Liver (tissue), 9 donors: ENCODE data around the gene RBPJ. TPM values are rescaled to one million over a fixed set of nuclear protein-coding genes. Genes with fewer than 3 reads are reported as not detected.

Source experiments
- DNase-seq: peaks from one replicate; pipeline ENCODE4 v3.0.0-alpha.2; 2017; ENCODE audit warnings: low spot score
- H3K27ac ChIP-seq, 2 donors: one replicate each; pipeline ENCODE4 v1.7.0; 2013; ENCODE audit warnings: inconsistent platforms in 2 of 2, low read length in 2 of 2, control low read depth in 1 of 2, low read depth in 1 of 2, mild to moderate bottlenecking in 1 of 2
- H3K27me3 ChIP-seq, 4 donors: one replicate each; pipeline versions ENCODE4 v1.6.1 to v1.7.0; 2013; ENCODE audit warnings: low read length in 3 of 4, inconsistent platforms in 1 of 4, mild to moderate bottlenecking in 1 of 4, moderate library complexity in 1 of 4; ENCODE audit not compliant: control insufficient read depth in 4 of 4, insufficient read depth in 4 of 4
- H3K36me3 ChIP-seq, 4 donors: one replicate each; pipeline versions ENCODE4 v1.6.1 to v1.7.0; 2013; ENCODE audit warnings: low read length in 3 of 4, mild to moderate bottlenecking in 3 of 4, low read depth in 1 of 4, moderate library complexity in 1 of 4; ENCODE audit not compliant: control insufficient read depth in 4 of 4, insufficient read depth in 3 of 4
- H3K4me1 ChIP-seq, 4 donors: one replicate each; pipeline versions ENCODE4 v1.6.1 to v1.7.0; 2013; ENCODE audit warnings: low read length in 3 of 4, mild to moderate bottlenecking in 3 of 4, moderate library complexity in 1 of 4; ENCODE audit not compliant: control insufficient read depth in 4 of 4, insufficient read depth in 4 of 4
- H3K4me3 ChIP-seq, 3 donors: one replicate each; pipeline versions ENCODE4 v1.6.1 to v1.7.0; 2013; ENCODE audit warnings: low read length in 3 of 3, control low read depth in 1 of 3, low read depth in 1 of 3, mild to moderate bottlenecking in 1 of 3
- H3K9ac ChIP-seq, 2 donors: one replicate each; pipeline ENCODE4 v1.7.0; 2013; ENCODE audit warnings: low read length in 2 of 2, mild to moderate bottlenecking in 2 of 2, moderate library complexity in 2 of 2, control low read depth in 1 of 2, low read depth in 1 of 2
- H3K9me3 ChIP-seq, 4 donors: one replicate each; pipeline versions ENCODE4 v1.6.1 to v1.7.0; 2013; ENCODE audit warnings: low read length in 3 of 4; ENCODE audit not compliant: control insufficient read depth in 4 of 4
- ATF3 ChIP-seq: IDR thresholded peaks from 2 replicates; pipeline ENCODE4 v1.6.1; 2016; ENCODE audit warnings: antibody characterized with exemption
- EGR1 ChIP-seq, 2 donors: IDR thresholded peaks; 2 replicates each; pipeline ENCODE4 v1.6.1; 2016 to 2018; ENCODE audit warnings: antibody characterized with exemption in 2 of 2, low read depth in 2 of 2
- FOXA1 ChIP-seq: IDR thresholded peaks from 2 replicates; pipeline ENCODE4 v1.6.1; 2016; ENCODE audit warnings: antibody characterized with exemption
- FOXA2 ChIP-seq: IDR thresholded peaks from 2 replicates; pipeline ENCODE4 v1.6.1; 2016; ENCODE audit warnings: antibody characterized with exemption
- GABPA ChIP-seq, 2 donors: IDR thresholded peaks in 1 of 2; conservative IDR thresholded peaks in 1 of 2; 2 replicates each; pipeline ENCODE4 v1.6.1; 2016; ENCODE audit warnings: antibody characterized with exemption in 2 of 2, mild to moderate bottlenecking in 1 of 2, moderate library complexity in 1 of 2
- HNF4A ChIP-seq, 2 donors: conservative IDR thresholded peaks; 2 replicates each; pipeline ENCODE4 v1.6.1; 2016; ENCODE audit warnings: antibody characterized with exemption in 2 of 2, mild to moderate bottlenecking in 2 of 2
- HNF4G ChIP-seq: IDR thresholded peaks from 2 replicates; pipeline ENCODE4 v1.6.1; 2016; ENCODE audit warnings: antibody characterized with exemption
- JUND ChIP-seq, 2 donors: IDR thresholded peaks; 2 replicates each; pipeline ENCODE4 v1.6.1; 2016; ENCODE audit warnings: antibody characterized with exemption in 2 of 2
- NR2F2 ChIP-seq: IDR thresholded peaks from 2 replicates; pipeline ENCODE4 v1.6.1; 2016; ENCODE audit warnings: antibody characterized with exemption
- RAD21 ChIP-seq, 2 donors: IDR thresholded peaks; 2 replicates each; pipeline ENCODE4 v1.6.1; 2016; ENCODE audit warnings: antibody characterized with exemption in 2 of 2, mild to moderate bottlenecking in 2 of 2
- RXRA ChIP-seq, 2 donors: IDR thresholded peaks; 2 replicates each; pipeline ENCODE4 v1.6.1; 2017 to 2018; ENCODE audit warnings: antibody characterized with exemption in 2 of 2, mild to moderate bottlenecking in 1 of 2
- SP1 ChIP-seq: IDR thresholded peaks from 2 replicates; pipeline ENCODE4 v1.6.1; 2018; ENCODE audit warnings: antibody characterized with exemption, mild to moderate bottlenecking
- TAF1 ChIP-seq: conservative IDR thresholded peaks from 2 replicates; pipeline ENCODE4 v1.6.1; 2016; ENCODE audit warnings: antibody characterized with exemption, mild to moderate bottlenecking
- YY1 ChIP-seq: IDR thresholded peaks from 2 replicates; pipeline ENCODE4 v1.6.1; 2016; ENCODE audit warnings: antibody characterized with exemption, mild to moderate bottlenecking
- ZBTB33 ChIP-seq: IDR thresholded peaks from 2 replicates; pipeline ENCODE4 v1.6.1; 2016; ENCODE audit warnings: antibody characterized with exemption
- WGBS: extraction: QIAGEN DNeasy Blood & Tissue Kit; methylation state at CpG from one replicate; pipeline ENCODE4 v1.1.7; 2013; 5-methylcytosine and 5-hydroxymethylcytosine counted together
- polyA plus RNA-seq, 2 donors: library from polyadenylated mRNA; stranded (reverse) in 1 of 2; unstranded in 1 of 2; fragments of 200-250 nt in 1 of 2; fragments of >200 nt in 1 of 2; fragmentation: Nextera tagmentation in 1 of 2; extraction: Ambion mirVana in 1 of 2; gene quantifications; one replicate each; pipeline versions ENCODE4 v1.2.1 to v1.2.3, GENCODE V29; 2013 to 2015
- total RNA-seq, 2 donors: library from RNA; depleted of rRNA; stranded (reverse); fragments of >200 nt; gene quantifications; one replicate each; pipeline ENCODE4 v1.2.3, GENCODE V29; 2014
- TF ChIP-seq, protein P1 (sequence below): IDR thresholded peaks from 2 replicates; pipeline ENCODE4 v1.6.1; 2016; ENCODE audit warnings: antibody characterized with exemption
- TF ChIP-seq, protein P2 (sequence below): IDR thresholded peaks from 2 replicates; pipeline ENCODE4 v1.6.1; 2016; ENCODE audit warnings: antibody characterized with exemption, mild to moderate bottlenecking
- TF ChIP-seq, protein P3 (sequence below): fragments of 150-350 bp; IDR thresholded peaks from 2 replicates; pipeline ENCODE4 v1.5.1; 2017; ENCODE audit warnings: improper control_type of control experiment, low read depth, low read length; ENCODE audit not compliant: missing input control
- donor health status: healthy.
- donor health status: healthy.
- donor health status: healthy.
- donor health status: healthy.
- donor health status: healthy.

RBPJ gene
- total and polyA plus RNA-seq, 4 donors = 8.0 to 32.2 (median 22.9) TPM

GRCh38 chr4:26288355-26288909, 32.4 kb upstream of the RBPJ start:
- H3K36me3 ChIP-seq = no peaks in the 10 kb centered on the region
- no peaks in the 10 kb centered on the region for H3K4me1 ChIP-seq
- H3K27ac ChIP-seq = peak overlapping the region in 1 of 2 donors; percentile 56
- TF ChIP-seq JUND (IDR thresholded peaks at IDR 0.05) = peak in 1 of 2 donors; percentile 24
- TF ChIP-seq, protein P1, sequence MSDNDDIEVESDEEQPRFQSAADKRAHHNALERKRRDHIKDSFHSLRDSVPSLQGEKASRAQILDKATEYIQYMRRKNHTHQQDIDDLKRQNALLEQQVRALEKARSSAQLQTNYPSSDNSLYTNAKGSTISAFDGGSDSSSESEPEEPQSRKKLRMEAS = no peak
- no peak for TF ChIP-seq HNF4A (conservative IDR thresholded peaks at IDR 0.05)
- TF ChIP-seq FOXA2 = no peak
- H3K4me3 ChIP-seq = no peak overlapping the region
- DNase-seq = no peak
- no peaks in the 10 kb centered on the region for H3K9me3 ChIP-seq
- no peaks in the 10 kb centered on the region for H3K27me3 ChIP-seq
- H3K9ac ChIP-seq = no peak overlapping the region
- WGBS = 80% methylated on average over 4 of the region's 4 CpGs

DNA sequence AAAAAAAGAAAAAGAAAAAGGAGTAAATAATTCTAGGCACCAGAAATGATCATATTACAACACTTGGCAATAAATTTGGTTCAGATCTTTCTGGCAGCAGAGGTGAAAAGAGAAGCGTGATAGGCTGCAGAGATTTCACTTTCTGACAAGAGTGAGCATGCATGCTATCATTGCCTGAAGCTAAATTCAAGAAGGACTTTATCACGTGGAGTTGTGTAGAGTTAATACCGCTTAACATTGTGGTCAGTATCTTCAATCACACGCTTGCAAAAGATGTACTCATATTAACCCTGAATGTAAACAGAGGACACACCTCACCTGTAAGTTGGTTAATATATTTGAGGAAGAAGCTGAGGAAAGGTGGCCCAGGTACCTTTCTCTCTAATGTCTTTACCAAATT, 31.4 kb upstream of the RBPJ start:
- no peak overlapping the region for H3K27ac ChIP-seq
- H3K4me3 ChIP-seq = no peak overlapping the region
- H3K36me3 ChIP-seq = no peaks in the 10 kb centered on the region
- no peak overlapping the region for H3K9ac ChIP-seq
- H3K9me3 ChIP-seq = no peaks in the 10 kb centered on the region
- TF ChIP-seq HNF4G (no peak), GABPA (IDR thresholded peaks at IDR 0.05 in 1 of 2, conservative IDR thresholded peaks at IDR 0.05 in 1 of 2) (no peak), ATF3 (no peak), ZBTB33 (no peak), RAD21 (IDR thresholded peaks at IDR 0.05) (no peak), SP1 (no peak), YY1 (no peak), RXRA (IDR thresholded peaks at IDR 0.05) (no peak), FOXA2 (no peak), TAF1 (no peak), EGR1 (IDR thresholded peaks at IDR 0.05; ENCODE audit: low read depth in 2 of 2) (no peak), NR2F2 (no peak), JUND (IDR thresholded peaks at IDR 0.05) (no peak), HNF4A (conservative IDR thresholded peaks at IDR 0.05) (no peak), FOXA1 (no peak)
- TF ChIP-seq, protein P1 = no peak
- TF ChIP-seq, protein P2, sequence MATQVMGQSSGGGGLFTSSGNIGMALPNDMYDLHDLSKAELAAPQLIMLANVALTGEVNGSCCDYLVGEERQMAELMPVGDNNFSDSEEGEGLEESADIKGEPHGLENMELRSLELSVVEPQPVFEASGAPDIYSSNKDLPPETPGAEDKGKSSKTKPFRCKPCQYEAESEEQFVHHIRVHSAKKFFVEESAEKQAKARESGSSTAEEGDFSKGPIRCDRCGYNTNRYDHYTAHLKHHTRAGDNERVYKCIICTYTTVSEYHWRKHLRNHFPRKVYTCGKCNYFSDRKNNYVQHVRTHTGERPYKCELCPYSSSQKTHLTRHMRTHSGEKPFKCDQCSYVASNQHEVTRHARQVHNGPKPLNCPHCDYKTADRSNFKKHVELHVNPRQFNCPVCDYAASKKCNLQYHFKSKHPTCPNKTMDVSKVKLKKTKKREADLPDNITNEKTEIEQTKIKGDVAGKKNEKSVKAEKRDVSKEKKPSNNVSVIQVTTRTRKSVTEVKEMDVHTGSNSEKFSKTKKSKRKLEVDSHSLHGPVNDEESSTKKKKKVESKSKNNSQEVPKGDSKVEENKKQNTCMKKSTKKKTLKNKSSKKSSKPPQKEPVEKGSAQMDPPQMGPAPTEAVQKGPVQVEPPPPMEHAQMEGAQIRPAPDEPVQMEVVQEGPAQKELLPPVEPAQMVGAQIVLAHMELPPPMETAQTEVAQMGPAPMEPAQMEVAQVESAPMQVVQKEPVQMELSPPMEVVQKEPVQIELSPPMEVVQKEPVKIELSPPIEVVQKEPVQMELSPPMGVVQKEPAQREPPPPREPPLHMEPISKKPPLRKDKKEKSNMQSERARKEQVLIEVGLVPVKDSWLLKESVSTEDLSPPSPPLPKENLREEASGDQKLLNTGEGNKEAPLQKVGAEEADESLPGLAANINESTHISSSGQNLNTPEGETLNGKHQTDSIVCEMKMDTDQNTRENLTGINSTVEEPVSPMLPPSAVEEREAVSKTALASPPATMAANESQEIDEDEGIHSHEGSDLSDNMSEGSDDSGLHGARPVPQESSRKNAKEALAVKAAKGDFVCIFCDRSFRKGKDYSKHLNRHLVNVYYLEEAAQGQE = no peak
- TF ChIP-seq, protein P3, sequence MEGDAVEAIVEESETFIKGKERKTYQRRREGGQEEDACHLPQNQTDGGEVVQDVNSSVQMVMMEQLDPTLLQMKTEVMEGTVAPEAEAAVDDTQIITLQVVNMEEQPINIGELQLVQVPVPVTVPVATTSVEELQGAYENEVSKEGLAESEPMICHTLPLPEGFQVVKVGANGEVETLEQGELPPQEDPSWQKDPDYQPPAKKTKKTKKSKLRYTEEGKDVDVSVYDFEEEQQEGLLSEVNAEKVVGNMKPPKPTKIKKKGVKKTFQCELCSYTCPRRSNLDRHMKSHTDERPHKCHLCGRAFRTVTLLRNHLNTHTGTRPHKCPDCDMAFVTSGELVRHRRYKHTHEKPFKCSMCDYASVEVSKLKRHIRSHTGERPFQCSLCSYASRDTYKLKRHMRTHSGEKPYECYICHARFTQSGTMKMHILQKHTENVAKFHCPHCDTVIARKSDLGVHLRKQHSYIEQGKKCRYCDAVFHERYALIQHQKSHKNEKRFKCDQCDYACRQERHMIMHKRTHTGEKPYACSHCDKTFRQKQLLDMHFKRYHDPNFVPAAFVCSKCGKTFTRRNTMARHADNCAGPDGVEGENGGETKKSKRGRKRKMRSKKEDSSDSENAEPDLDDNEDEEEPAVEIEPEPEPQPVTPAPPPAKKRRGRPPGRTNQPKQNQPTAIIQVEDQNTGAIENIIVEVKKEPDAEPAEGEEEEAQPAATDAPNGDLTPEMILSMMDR = no peak
- DNase-seq = no peak
- H3K27me3 ChIP-seq = no peaks in the 10 kb centered on the region
- no peaks in the 10 kb centered on the region for H3K4me1 ChIP-seq
- WGBS = 80% methylated on average over 4 of the region's 4 CpGs
